NCI-H146 treated with DMSO at 0.1 percent for 48 hours (cell line): ENCODE results near the gene MMD2.
"Not testable (repeated sequence)": the region's sequence is repeated elsewhere in the genome, so short reads cannot be mapped to it uniquely, and the experiment has no call there.

Experiments
- DNase-seq: peaks from one replicate; lab custom pipeline; 2025; ENCODE audit not compliant: unreplicated experiment; lab: John Stamatoyannopoulos, UW

The MMD2 gene

DNA sequence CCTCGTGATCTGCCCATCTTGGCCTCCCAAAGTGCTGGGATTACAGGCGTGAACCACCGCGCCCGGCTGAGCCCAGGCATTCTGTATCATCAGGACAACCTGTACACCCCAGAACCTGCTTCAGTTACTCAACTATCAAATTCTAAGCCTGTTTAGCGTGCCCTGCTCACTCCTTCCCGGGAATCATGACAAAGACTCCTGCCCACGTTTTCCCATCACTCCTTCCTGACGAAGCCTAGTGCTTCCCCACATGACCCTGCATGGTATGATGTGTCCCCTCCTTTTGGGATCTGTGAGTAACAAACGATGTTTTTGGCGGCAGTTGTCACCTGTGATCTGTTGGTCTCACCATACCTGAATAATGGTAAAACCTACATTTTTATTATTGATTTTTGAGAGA is 63.2 kb downstream of the MMD2 start:
- DNase-seq = no peak

- no peak for DNase-seq
Measured at GRCh38 chr7:4894482-4894881, 64.5 kb downstream of the MMD2 start.

DNA sequence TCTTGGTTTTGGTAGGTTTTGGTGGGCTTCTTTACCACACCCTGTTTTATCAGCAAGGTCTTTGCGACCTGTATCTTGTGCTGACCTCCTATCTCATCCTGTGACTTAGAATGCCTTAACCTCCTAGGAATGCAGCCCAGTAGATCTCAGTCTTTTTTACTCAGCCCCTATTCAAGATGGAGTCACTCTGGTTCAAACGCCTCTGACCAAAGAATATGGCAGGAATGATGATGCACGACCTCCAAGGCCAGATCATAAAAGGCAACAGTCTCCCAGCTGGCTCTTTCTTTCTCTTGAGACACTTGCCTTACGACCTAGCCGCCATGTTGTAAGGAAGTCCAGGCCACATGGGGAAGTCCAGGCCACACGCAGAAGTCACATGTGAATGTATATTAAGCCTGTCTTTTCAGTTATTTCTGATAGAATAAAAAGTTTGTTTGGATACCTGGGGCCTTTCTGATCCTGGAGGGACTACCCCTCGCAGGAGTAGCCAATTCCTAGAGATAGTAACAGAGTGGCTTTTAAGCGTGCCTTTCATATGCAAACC is 65.0 kb downstream of the MMD2 start:
- DNase-seq = no peak

- not testable (repeated sequence) for DNase-seq
Measured at GRCh38 chr7:4893188-4893587, 65.8 kb downstream of the MMD2 start.

DNA sequence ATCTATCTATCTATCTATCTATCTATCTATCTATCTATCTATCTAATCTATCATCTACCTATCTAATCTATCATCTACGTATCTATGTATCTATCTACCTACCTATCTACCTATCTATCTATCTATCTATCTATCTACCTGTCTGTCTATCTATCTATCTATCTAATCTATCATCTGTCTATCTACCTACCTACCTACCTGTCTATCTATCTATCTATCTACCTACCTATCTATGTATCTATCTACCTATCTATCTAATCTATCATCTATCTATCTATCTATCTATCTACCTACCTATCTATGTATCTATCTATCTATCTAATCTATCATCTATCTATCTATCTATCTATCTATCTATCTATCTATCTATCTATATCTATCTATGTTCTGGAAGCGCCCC is 67.5 kb downstream of the MMD2 start:
- DNase-seq = not testable (repeated sequence)

DNA sequence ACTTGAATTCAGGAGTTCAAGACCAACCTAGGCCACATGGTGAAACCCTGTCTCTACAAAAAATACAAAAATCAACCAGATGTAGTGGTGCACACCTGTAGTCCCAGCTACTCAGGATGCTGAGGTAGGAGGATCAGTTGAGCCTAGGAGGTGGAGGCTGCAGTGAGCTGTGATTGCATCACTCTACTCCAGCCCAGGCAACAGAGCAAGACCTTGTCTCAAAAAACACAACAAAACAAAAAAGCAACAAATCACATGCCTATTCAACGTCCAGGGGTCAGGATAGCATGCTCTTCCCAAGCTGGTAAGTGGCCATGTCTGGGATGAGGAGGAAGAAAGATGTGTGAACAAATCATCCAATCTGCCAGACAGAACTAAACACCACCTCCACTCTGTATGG is 69.3 kb downstream of the MMD2 start:
- no peak for DNase-seq

- DNase-seq = peak; percentile 44
Measured at GRCh38 chr7:4888161-4888560, 70.8 kb downstream of the MMD2 start.

GRCh38 chr7:4886671-4887070 is 72.3 kb downstream of the MMD2 start:
- no peak for DNase-seq

DNA sequence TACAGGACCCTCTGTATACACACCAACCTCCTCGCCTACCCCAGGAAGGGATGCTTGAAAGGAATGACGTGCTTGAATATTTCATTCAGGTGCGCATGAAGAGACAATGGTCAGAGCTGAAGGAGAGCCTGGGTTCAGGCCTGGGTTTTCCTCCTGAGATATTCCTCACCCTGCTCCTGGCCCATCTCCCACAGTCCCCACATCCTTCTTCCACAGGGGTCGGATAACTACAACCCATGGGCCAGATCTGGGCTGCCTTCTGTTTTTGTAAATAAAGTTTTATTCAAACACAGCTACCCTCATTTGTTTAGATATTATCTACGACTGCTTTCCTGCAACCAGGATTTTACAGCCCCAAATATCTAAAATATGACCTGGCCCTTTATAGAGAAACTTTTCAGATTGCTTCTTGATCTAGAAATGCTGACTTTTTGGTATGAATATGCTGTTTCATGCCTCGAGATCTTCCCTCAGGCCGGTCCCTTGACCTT is 73.6 kb downstream of the MMD2 start:
- DNase-seq = no peak

- DNase-seq = no peak
Measured at GRCh38 chr7:4884164-4884563, 74.8 kb downstream of the MMD2 start.

DNA sequence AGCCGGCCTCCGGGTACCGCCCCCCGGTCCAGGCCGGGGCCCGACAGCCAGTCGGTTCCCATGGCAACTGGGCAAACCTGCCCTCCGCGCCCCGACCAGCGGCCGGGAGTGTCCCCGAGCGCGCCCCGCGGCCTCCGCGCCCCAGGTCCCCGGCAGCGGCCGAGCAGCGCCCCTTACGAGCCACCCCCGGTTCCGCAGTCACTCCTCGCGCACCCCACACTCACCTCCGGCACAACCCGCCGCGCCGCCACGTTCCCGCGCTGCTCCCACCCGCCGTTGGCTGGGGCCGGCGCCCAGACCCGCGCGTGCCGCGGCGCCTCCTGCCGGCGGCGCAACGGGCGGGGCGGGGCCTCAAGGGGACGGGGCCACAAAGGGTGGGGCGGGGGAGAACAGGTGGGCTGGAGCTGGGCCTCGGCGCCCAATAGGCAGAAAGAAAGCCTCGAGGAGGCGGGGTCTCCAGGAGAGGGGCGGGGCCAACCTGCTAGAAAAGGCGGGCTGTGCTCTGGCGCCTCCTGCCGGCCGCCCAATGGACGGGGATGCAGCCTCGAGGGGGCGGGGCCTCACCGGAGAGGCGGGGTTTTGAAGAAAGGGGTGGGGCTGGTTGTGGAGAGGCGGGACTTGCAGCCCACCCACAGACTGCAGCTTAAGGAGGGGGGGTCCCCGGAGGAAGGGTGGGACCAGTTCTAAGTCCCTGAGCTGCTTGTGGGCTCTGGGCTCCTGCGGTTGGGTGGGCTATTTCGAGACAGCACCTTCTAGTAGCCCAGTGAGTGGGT is 75.4 kb downstream of the MMD2 start, which contains the start of gene RADIL:
Gene RADIL, minus strand, starts transcription at position 345 of the 773 bp plus-strand sequence. CDS start 5,577 bp downstream, outside the sequence.
- DNase-seq = peak; percentile 85

DNA sequence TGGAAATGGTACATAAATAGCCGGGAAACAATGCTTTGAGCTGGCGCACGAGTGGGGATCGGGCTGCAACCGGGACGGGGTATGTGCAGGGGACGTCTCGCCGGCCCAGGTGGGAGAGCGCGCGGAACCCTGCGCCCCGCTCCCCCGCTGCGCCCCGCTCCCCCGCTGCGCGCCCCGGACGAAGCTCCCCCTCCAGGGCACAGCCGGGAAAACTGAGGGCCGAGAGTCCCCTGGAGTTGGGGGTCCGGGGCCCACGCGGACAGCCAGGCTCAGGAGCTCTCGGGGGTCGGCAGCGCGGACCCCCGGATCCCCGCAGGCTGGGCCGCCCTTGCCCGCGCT is 76.0 kb downstream of the MMD2 start:
- DNase-seq = no peak

- DNase-seq = peak; percentile 34
Measured at GRCh38 chr7:4882169-4883032, 76.6 kb downstream of the MMD2 start.

- no peak for DNase-seq
Measured at GRCh38 chr7:4880218-4880617, 78.8 kb downstream of the MMD2 start.

GRCh38 chr7:4879396-4880081 is 79.4 kb downstream of the MMD2 start:
- no peak for DNase-seq

DNA sequence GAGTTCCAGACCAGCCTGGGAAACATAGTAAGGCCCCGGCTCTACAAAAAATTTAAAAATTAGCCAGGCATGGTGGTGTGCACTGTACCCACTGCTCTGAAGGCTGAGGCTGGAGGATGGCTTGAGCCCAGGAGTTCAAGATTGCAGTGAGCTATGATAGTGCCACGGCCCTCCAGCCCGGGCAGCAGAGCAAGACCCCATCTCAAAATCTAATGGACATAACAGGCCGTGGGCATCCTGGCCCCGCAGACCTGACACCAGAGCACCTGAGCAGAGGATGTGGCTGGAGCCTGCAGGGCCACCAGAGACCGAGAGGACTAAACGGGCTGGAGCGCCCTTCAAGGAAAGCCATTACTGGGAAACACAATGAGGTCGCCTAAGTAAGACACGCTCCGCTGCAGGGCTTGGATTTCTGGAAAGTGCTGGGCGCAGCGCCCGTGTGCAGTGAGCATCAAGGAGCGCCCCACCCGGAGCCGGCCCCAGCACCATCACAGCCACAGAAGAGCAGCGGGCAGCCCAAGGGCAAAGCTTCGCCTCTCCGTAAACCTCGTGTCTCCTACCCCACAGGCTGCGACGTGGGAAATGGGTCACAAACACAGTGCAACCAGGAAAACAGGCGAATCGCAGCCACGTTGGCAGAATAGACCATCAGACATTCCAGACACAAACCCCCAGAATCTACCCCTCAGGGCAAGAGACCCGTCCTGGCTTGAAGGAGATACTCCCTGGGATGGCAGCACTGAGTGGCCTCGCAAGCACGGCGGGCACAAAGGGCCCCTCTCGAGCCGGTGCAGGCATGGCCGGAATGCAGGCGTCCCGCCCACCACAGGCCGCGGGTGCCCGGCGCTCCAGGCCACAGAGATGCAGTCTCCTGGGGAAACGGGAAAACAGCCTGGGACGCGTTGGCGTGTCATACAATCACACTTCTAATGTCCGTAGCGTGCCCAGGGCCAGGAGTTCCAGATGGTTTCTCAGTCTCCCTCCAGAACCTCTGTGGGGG is 80.4 kb downstream of the MMD2 start:
- no peak for DNase-seq

- DNase-seq = no peak
Measured at GRCh38 chr7:4876586-4876985, 82.4 kb downstream of the MMD2 start.

GRCh38 chr7:4875391-4875790 is 83.6 kb downstream of the MMD2 start:
- no peak for DNase-seq

GRCh38 chr7:4873071-4873944 is 85.7 kb downstream of the MMD2 start:
- no peak for DNase-seq
